IPS-20b (cell line): Measurements from ENCODE around the gene RNU7-1.
"Not testable (repeated sequence)": the region's sequence is repeated elsewhere in the genome, so short reads cannot be mapped to it uniquely, and the experiment has no call there.

Source experiments
- H3K27ac ChIP-seq: one replicate; pipeline ENCODE4 v1.5.1; 2013; ENCODE audit warnings: low read length
- H3K27me3 ChIP-seq: 2 replicates; pipeline ENCODE4 v1.6.1; 2013; ENCODE audit warnings: mild to moderate bottlenecking, low read length, inconsistent platforms; ENCODE audit not compliant: insufficient read depth
- H3K36me3 ChIP-seq: 2 replicates; pipeline ENCODE4 v1.6.1; 2013; ENCODE audit warnings: low read depth, mild to moderate bottlenecking, inconsistent platforms, low read length, moderate library complexity; ENCODE audit not compliant: insufficient read depth
- H3K4me1 ChIP-seq: 2 replicates; pipeline ENCODE4 v1.6.1; 2013; ENCODE audit warnings: mild to moderate bottlenecking, control low read depth, inconsistent platforms, low read length, moderate library complexity; ENCODE audit not compliant: insufficient read depth
- H3K4me3 ChIP-seq: 2 replicates; pipeline ENCODE4 v1.5.1; 2013; ENCODE audit warnings: mild to moderate bottlenecking, low read length, inconsistent platforms
- H3K9ac ChIP-seq: 2 replicates; pipeline ENCODE4 v1.6.1; 2013; ENCODE audit warnings: low read depth, mild to moderate bottlenecking, inconsistent platforms, low read length, moderate library complexity
- H3K9me3 ChIP-seq: 2 replicates; pipeline ENCODE4 v1.6.1; 2013; ENCODE audit warnings: mild to moderate bottlenecking, low read depth, low read length, inconsistent platforms; ENCODE audit not compliant: insufficient read depth

Gene RNU7-1

GRCh38 chr12:6943722-6944380, at the start of gene RNU7-1, which contains the start of gene C12orf57:
TSS of gene RNU7-1 (plus strand) at chr12:6943816.
TSS of gene C12orf57 (plus strand) at chr12:6944022. CDS start at chr12:6944122, 100 bp downstream.
- no peaks in the 10 kb centered on the region for H3K27me3 ChIP-seq
- H3K4me1 ChIP-seq, result peaks cover 17% of the 10 kb centered on the region
- H3K9ac ChIP-seq, result peak within 1 kb of the TSS; percentile 96
- peak within 1 kb of the TSS; percentile 92 for H3K27ac ChIP-seq
- H3K4me3 ChIP-seq, result peak within 1 kb of the TSS; percentile 91
- no peaks in the 10 kb centered on the region for H3K9me3 ChIP-seq
- peaks cover 27% of the 10 kb centered on the region for H3K36me3 ChIP-seq

DNA sequence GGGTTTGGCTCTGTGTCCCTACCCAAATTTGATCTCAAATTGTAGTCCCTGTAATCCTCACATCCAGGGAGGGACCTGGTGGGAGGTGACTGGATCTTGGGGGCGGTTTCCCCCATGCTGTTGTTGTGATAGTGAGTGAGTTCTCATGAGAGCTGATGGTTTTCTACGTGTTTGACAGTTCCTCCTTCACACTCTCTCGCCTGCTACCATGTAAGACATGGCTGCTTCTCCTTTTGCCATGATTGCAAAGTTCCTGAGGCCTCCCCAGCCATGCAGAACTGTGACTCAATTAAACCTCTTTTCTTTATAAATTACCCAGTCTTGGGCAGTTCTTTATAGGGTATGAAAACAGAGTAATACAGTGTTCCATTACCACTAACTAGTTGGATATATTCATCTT, 49.3 kb upstream of the RNU7-1 start:
- Histone ChIP-seq H3K27me3 (no peaks in the 10 kb centered on the region), H3K4me1 (peaks cover 5% of the 10 kb centered on the region; the same call in 1 of the 2 replicates), H3K4me3 (no peak overlapping the region), H3K9me3 (no peaks in the 10 kb centered on the region), H3K9ac (no peak overlapping the region), H3K27ac (no peak overlapping the region), H3K36me3 (no peaks in the 10 kb centered on the region)

GRCh38 chr12:6896846-6897435, 46.7 kb upstream of the RNU7-1 start:
- Histone ChIP-seq H3K27ac (no peak overlapping the region), H3K4me1 (no peaks in the 10 kb centered on the region), H3K9me3 (no peaks in the 10 kb centered on the region), H3K4me3 (no peak overlapping the region), H3K9ac (no peak overlapping the region), H3K27me3 (no peaks in the 10 kb centered on the region), H3K36me3 (no peaks in the 10 kb centered on the region)

- Histone ChIP-seq H3K27ac (no peak overlapping the region), H3K27me3 (no peaks in the 10 kb centered on the region), H3K4me1 (peaks cover 5% of the 10 kb centered on the region; the same call in 1 of the 2 replicates), H3K9me3 (no peaks in the 10 kb centered on the region), H3K36me3 (no peaks in the 10 kb centered on the region), H3K9ac (no peak overlapping the region), H3K4me3 (no peak overlapping the region)
These were observed 44.2 kb upstream of the RNU7-1 start for GRCh38 chr12:6899427-6899826.

DNA sequence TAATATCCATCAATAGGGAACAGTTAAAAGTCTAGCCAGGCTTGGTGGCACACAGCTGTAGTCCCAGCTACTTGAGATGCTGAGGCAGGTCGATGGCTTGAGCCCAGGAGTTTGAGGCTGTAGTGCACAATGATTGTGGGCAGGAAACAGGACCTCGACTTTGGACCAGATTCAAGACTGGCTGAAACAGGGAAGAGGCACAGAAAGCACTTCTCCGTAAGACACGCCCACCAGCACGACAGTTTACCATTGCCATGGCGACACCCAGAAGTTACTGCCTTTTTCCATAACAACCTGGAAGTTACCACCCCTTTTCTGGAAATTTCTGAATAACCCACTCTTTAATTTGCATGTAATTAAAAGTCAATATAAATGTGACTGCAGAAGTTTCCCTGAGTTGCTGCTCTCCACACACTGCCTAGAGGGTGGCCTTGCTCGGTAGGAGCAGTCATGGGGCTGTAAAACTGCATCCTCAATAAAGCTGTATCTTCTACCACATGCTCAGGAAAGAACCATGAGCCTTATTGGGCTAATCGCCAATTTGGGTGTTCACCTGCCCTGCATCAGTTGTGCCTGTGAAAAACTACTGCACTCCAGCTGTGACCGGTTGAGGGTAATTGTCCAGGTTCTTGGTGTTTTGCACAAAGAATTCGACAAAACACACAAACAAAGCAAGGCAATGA, 43.6 kb upstream of the RNU7-1 start:
- no peak overlapping the region for H3K27ac ChIP-seq
- H3K4me3 ChIP-seq, result no peak overlapping the region
- no peaks in the 10 kb centered on the region for H3K9me3 ChIP-seq
- no peak overlapping the region for H3K9ac ChIP-seq
- H3K36me3 ChIP-seq, result no peaks in the 10 kb centered on the region
- H3K27me3 ChIP-seq, result no peaks in the 10 kb centered on the region
- peaks cover 5% of the 10 kb centered on the region; the same call in 1 of the 2 replicates for H3K4me1 ChIP-seq

- Histone ChIP-seq H3K4me3 (no peak overlapping the region), H3K9me3 (no peaks in the 10 kb centered on the region), H3K27me3 (peaks cover 14% of the 10 kb centered on the region), H3K36me3 (no peaks in the 10 kb centered on the region), H3K4me1 (peaks cover 5% of the 10 kb centered on the region; the same call in 1 of the 2 replicates), H3K9ac (no peak overlapping the region), H3K27ac (no peak overlapping the region)
These were observed 41.2 kb upstream of the RNU7-1 start for GRCh38 chr12:6902448-6902847.

DNA sequence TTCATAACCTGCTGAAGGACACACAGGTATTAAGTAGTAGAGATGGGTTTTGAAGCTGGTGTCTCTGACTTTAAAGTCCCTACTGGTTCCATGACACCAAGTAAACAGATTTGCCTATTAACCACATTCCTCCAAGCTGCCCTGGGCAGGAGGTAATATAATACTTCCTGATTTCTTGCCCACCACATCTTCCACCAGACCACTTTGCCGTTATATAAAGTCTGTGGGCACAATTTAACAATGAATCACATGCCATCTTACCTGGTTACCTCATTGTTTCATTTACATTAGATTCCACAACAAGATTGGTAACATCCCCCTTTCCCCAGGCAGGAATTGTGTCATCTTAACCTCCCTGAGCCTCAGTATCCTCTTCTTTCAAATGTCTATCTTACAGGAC, 39.9 kb upstream of the RNU7-1 start:
- peak overlapping the region; percentile 68; the same call in 1 of the 2 replicates for H3K9ac ChIP-seq
- peak overlapping the region; percentile 50; the same call in 1 of the 2 replicates for H3K4me3 ChIP-seq
- peak overlapping the region; percentile 49 for H3K27ac ChIP-seq

GRCh38 chr12:6904280-6905276, 39.0 kb upstream of the RNU7-1 start, which contains the start of gene LRRC23:
TSS of gene LRRC23 (plus strand) at chr12:6904822. CDS start at chr12:6905634, 812 bp downstream.
- peak within 1 kb of the TSS; percentile 49 for H3K27ac ChIP-seq
- no peaks in the 10 kb centered on the region for H3K9me3 ChIP-seq
- H3K36me3 ChIP-seq, result no peaks in the 10 kb centered on the region
- peak within 1 kb of the TSS; percentile 75 for H3K4me3 ChIP-seq
- H3K27me3 ChIP-seq, result peaks cover 14% of the 10 kb centered on the region
- H3K4me1 ChIP-seq, result peaks cover 5% of the 10 kb centered on the region; the same call in 1 of the 2 replicates
- peak within 1 kb of the TSS; percentile 73; the same call in 1 of the 2 replicates for H3K9ac ChIP-seq

More for the DNA sequence above, 39.9 kb upstream of the RNU7-1 start:
- Histone ChIP-seq H3K36me3 (no peaks in the 10 kb centered on the region), H3K4me1 (peaks cover 5% of the 10 kb centered on the region; the same call in 1 of the 2 replicates), H3K27me3 (peaks cover 14% of the 10 kb centered on the region), H3K9me3 (no peaks in the 10 kb centered on the region)

GRCh38 chr12:6905414-6906040, 38.1 kb upstream of the RNU7-1 start:
- peaks cover 5% of the 10 kb centered on the region; the same call in 1 of the 2 replicates for H3K4me1 ChIP-seq
- H3K36me3 ChIP-seq, result no peaks in the 10 kb centered on the region
- no peak overlapping the region for H3K27ac ChIP-seq
- H3K9me3 ChIP-seq, result no peaks in the 10 kb centered on the region
- peak overlapping the region; percentile 73; the same call in 1 of the 2 replicates for H3K9ac ChIP-seq
- peaks cover 14% of the 10 kb centered on the region for H3K27me3 ChIP-seq
- H3K4me3 ChIP-seq, result peak overlapping the region; percentile 75

- not testable (repeated sequence) for H3K9ac ChIP-seq, H3K4me3 ChIP-seq, H3K9me3 ChIP-seq, H3K36me3 ChIP-seq, H3K27ac ChIP-seq, H3K4me1 ChIP-seq
- H3K27me3 ChIP-seq, result peaks cover 14% of the 10 kb centered on the region
These were observed 35.5 kb upstream of the RNU7-1 start for GRCh38 chr12:6908141-6908540.
